K562 (cell line): ENCODE measurements around the gene RBM19. TPM values are rescaled to one million over a fixed set of nuclear protein-coding genes. Genes with fewer than 3 reads are reported as not detected.
A peak's percentile ranks its signal among the peaks of the same experiment; 100 is the strongest.

Source experiments
- ARHGAP35 ChIP-seq: fragments of 450-650 bp; IDR thresholded peaks from 2 replicates; pipeline ENCODE4 v1.6.1; 2018; ENCODE audit not compliant: partially characterized antibody
- ARID1B ChIP-seq: fragments of 450-650 bp; IDR thresholded peaks from 2 replicates; pipeline ENCODE4 v1.6.1; 2016; ENCODE audit warnings: antibody characterized with exemption, mild to moderate bottlenecking, inconsistent platforms
- CSDE1 ChIP-seq, 2 experiments: fragments of 450-650 bp; IDR thresholded peaks; 2 replicates each; pipeline ENCODE4 v1.6.1; 2016; ENCODE audit warnings: mild to moderate bottlenecking in 1 of 2
- CXXC5 ChIP-seq: fragments of 250-450 bp; sonication (Bioruptor Pico); IDR thresholded peaks from 2 replicates; pipeline ENCODE4 v1.8.0; 2022; ENCODE audit warnings: inconsistent platforms, mild to moderate bottlenecking, moderate library complexity
- EHMT2 ChIP-seq: fragments of 450-650 bp; IDR thresholded peaks from 2 replicates; pipeline ENCODE4 v1.6.1; 2018; ENCODE audit warnings: antibody characterized with exemption
- EP400 ChIP-seq: fragments of 450-650 bp; IDR thresholded peaks from 2 replicates; pipeline ENCODE4 v1.6.1; 2017; ENCODE audit warnings: antibody characterized with exemption, mild to moderate bottlenecking, moderate library complexity
- ETV1 ChIP-seq: fragments of 450-650 bp; conservative IDR thresholded peaks from 2 replicates; pipeline ENCODE4 v1.6.1; 2016; ENCODE audit warnings: missing genetic modification characterization, control low read depth, low read depth, missing compliant biosample characterization
- EZH2 ChIP-seq: IDR thresholded peaks from 2 replicates; pipeline ENCODE4 v1.6.1; 2012; ENCODE audit warnings: low read depth, mild to moderate bottlenecking, inconsistent platforms, low read length, borderline replicate concordance
- GABPA ChIP-seq: fragments of 200-800 bp; sonication (Bioruptor generic); conservative IDR thresholded peaks from 2 replicates; pipeline ENCODE4 v1.6.1; 2016; ENCODE audit warnings: low read depth, missing genetic modification characterization, missing compliant biosample characterization
- HMGN3 ChIP-seq: IDR thresholded peaks from 2 replicates; pipeline ENCODE4 v1.6.1; 2011; ENCODE audit warnings: borderline replicate concordance, low read depth, mild to moderate bottlenecking, mixed read lengths, low read length; ENCODE audit not compliant: insufficient read length; ENCODE audit errors: extremely low read depth
- HNRNPL ChIP-seq: fragments of 200-400 bp; formaldehyde crosslinking; IDR thresholded peaks from 2 replicates; pipeline ENCODE4 v1.6.1; 2017; ENCODE audit warnings: low read depth, mild to moderate bottlenecking, low read length
- JUND ChIP-seq, 2 experiments: IDR thresholded peaks; 2 replicates in 1 of 2; 3 replicates in 1 of 2; pipeline ENCODE4 v1.6.1; 2011; ENCODE audit warnings: borderline replicate concordance in 2 of 2, low read depth in 2 of 2, low read length in 2 of 2, improper control_type of control experiment in 1 of 2, missing biosample characterization in 1 of 2, missing genetic modification characterization in 1 of 2, missing genetic modification reagents in 1 of 2
- KAT2B ChIP-seq: IDR thresholded peaks from one replicate; pipeline ENCODE4 v1.6.1; 2012; ENCODE audit warnings: low read depth, mild to moderate bottlenecking, control low read depth, inconsistent platforms, low read length, moderate library complexity
- POLR2A ChIP-seq: fragments of 450-650 bp; conservative IDR thresholded peaks from 2 replicates; pipeline ENCODE4 v1.6.1; 2016
- TBP ChIP-seq: optimal IDR thresholded peaks from 2 replicates; pipeline ENCODE3; 2011; ENCODE audit warnings: low read depth, low read length, improper control_type of control experiment
- ZFX ChIP-seq: sonication (generic); formaldehyde crosslinking; IDR thresholded peaks from 2 replicates; pipeline ENCODE4 v1.8.0; 2022; ENCODE audit warnings: mild to moderate bottlenecking, missing genetic modification reagents, moderate library complexity
- ZNF707 ChIP-seq: fragments of 250-450 bp; sonication (Bioruptor Pico); conservative IDR thresholded peaks from 2 replicates; pipeline ENCODE4 v1.8.0; 2022; ENCODE audit warnings: inconsistent platforms, mild to moderate bottlenecking, moderate library complexity
- ZSCAN29 ChIP-seq: fragments of 450-650 bp; IDR thresholded peaks from 2 replicates; pipeline ENCODE4 v1.6.1; 2017
- polyA plus RNA-seq, 8 experiments: library from polyadenylated mRNA; depleted of rRNA in 4 of 8; stranded (reverse) in 5 of 8; unstranded in 3 of 8; fragments of >200 nt; fragmentation: Nextera tagmentation in 2 of 8; fragmentation: Illumina TruSeq in 1 of 8; extraction: Ambion mirVana in 2 of 8; extraction: Trizol in 1 of 8; gene quantifications; 2 replicates each; pipeline versions ENCODE4 v1.2.1 to v1.2.3, GENCODE V29; 2011 to 2014; ENCODE audit warnings: inconsistent platforms in 1 of 8, missing spikeins in 1 of 8
- total RNA-seq, 7 experiments: library from RNA; depleted of rRNA in 6 of 7; stranded (reverse); fragments of >200 nt in 6 of 7; fragmentation: Illumina TruSeq in 2 of 7; extraction: Trizol in 2 of 7; gene quantifications; 2 replicates each; pipeline versions ENCODE4 v1.2.1 to v1.2.3, GENCODE V29; 2011 to 2021; ENCODE audit warnings: low replicate concordance in 1 of 7
- TF ChIP-seq, protein P1 (sequence below), 2 experiments: IDR thresholded peaks; 2 replicates each; pipeline ENCODE4 v1.6.1; 2012; ENCODE audit warnings: improper control_type of control experiment in 2 of 2, low read depth in 2 of 2, low read length in 2 of 2, borderline replicate concordance in 1 of 2
- TF ChIP-seq, protein P2 (sequence below): fragments of 200-800 bp; sonication (Bioruptor generic); IDR thresholded peaks from 2 replicates; pipeline ENCODE4 v1.6.1; 2017; ENCODE audit warnings: missing genetic modification characterization, missing compliant biosample characterization
- TF ChIP-seq, protein P3 (sequence below): fragments of 250-450 bp; sonication (Bioruptor Pico); IDR thresholded peaks from 2 replicates; pipeline ENCODE4 v1.8.0; 2022; ENCODE audit warnings: inconsistent platforms
- TF ChIP-seq, protein P4 (sequence below): sonication (generic); formaldehyde crosslinking; IDR thresholded peaks from 2 replicates; pipeline ENCODE4 v1.8.0; 2022; ENCODE audit warnings: mild to moderate bottlenecking, missing genetic modification reagents

Gene RBM19
- total and polyA plus RNA-seq, 9 of the 15 experiments (the other 6 are each of a cell fraction or from before 2014, with no cell fraction given): 16.0 to 58.4 (median 37.9) TPM

- TF ChIP-seq, protein P1, sequence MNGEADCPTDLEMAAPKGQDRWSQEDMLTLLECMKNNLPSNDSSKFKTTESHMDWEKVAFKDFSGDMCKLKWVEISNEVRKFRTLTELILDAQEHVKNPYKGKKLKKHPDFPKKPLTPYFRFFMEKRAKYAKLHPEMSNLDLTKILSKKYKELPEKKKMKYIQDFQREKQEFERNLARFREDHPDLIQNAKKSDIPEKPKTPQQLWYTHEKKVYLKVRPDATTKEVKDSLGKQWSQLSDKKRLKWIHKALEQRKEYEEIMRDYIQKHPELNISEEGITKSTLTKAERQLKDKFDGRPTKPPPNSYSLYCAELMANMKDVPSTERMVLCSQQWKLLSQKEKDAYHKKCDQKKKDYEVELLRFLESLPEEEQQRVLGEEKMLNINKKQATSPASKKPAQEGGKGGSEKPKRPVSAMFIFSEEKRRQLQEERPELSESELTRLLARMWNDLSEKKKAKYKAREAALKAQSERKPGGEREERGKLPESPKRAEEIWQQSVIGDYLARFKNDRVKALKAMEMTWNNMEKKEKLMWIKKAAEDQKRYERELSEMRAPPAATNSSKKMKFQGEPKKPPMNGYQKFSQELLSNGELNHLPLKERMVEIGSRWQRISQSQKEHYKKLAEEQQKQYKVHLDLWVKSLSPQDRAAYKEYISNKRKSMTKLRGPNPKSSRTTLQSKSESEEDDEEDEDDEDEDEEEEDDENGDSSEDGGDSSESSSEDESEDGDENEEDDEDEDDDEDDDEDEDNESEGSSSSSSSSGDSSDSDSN (IDR thresholded peaks at IDR 0.05; ENCODE audit: borderline replicate concordance in 1 of 2, low read depth in 2 of 2, low read length in 2 of 2): no peak
- TF ChIP-seq GABPA: peak; percentile 84
- TF ChIP-seq, protein P2, sequence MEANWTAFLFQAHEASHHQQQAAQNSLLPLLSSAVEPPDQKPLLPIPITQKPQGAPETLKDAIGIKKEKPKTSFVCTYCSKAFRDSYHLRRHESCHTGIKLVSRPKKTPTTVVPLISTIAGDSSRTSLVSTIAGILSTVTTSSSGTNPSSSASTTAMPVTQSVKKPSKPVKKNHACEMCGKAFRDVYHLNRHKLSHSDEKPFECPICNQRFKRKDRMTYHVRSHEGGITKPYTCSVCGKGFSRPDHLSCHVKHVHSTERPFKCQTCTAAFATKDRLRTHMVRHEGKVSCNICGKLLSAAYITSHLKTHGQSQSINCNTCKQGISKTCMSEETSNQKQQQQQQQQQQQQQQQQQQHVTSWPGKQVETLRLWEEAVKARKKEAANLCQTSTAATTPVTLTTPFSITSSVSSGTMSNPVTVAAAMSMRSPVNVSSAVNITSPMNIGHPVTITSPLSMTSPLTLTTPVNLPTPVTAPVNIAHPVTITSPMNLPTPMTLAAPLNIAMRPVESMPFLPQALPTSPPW (CRISPR knock-in tag): peak; percentile 61
- TF ChIP-seq HMGN3: peak; percentile 51
- TF ChIP-seq ARID1B: peak; percentile 21; the same call in 1 of the 2 replicates
- TF ChIP-seq, protein P3, sequence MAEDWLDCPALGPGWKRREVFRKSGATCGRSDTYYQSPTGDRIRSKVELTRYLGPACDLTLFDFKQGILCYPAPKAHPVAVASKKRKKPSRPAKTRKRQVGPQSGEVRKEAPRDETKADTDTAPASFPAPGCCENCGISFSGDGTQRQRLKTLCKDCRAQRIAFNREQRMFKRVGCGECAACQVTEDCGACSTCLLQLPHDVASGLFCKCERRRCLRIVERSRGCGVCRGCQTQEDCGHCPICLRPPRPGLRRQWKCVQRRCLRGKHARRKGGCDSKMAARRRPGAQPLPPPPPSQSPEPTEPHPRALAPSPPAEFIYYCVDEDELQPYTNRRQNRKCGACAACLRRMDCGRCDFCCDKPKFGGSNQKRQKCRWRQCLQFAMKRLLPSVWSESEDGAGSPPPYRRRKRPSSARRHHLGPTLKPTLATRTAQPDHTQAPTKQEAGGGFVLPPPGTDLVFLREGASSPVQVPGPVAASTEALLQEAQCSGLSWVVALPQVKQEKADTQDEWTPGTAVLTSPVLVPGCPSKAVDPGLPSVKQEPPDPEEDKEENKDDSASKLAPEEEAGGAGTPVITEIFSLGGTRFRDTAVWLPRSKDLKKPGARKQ (CRISPR knock-in tag): no peak
- TF ChIP-seq CXXC5 (CRISPR knock-in tag): peak; percentile 67
- TF ChIP-seq JUND (IDR thresholded peaks at IDR 0.05; ENCODE audit: borderline replicate concordance, low read depth, low read length): peak; percentile 55
- TF ChIP-seq JUND (tag; IDR thresholded peaks at IDR 0.05; ENCODE audit: borderline replicate concordance, low read depth, low read length): peak; percentile 20; the same call in 1 of the 3 replicates
- peak; percentile 34 for TF ChIP-seq ZFX (CRISPR knock-in tag)
- TF ChIP-seq KAT2B: no peak
- no peak for TF ChIP-seq CSDE1 (IDR thresholded peaks at IDR 0.05)
- TF ChIP-seq ARHGAP35: no peak
- TF ChIP-seq EHMT2: peak; percentile 74; the same call in 1 of the 2 replicates
- no peak for TF ChIP-seq ZNF707 (CRISPR knock-in tag)
- TF ChIP-seq, protein P4, sequence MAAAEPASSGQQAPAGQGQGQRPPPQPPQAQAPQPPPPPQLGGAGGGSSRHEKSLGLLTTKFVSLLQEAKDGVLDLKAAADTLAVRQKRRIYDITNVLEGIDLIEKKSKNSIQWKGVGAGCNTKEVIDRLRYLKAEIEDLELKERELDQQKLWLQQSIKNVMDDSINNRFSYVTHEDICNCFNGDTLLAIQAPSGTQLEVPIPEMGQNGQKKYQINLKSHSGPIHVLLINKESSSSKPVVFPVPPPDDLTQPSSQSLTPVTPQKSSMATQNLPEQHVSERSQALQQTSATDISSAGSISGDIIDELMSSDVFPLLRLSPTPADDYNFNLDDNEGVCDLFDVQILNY (CRISPR knock-in tag): no peak
- TF ChIP-seq POLR2A: peak; percentile 83
- TF ChIP-seq ETV1 (tag): peak; percentile 96
- TF ChIP-seq EP400: peak; percentile 66
- TF ChIP-seq TBP: peak; percentile 91
- no peak for TF ChIP-seq ZSCAN29
- no peak for TF ChIP-seq EZH2
- TF ChIP-seq HNRNPL: no peak
These were observed at the start of gene RBM19 (continued) for GRCh38 chr12:113965951-113966797.
